Measurements from ENCODE around the gene KNG1.

The KNG1 gene

GRCh38 chr3:186772281-186772694 is 55.1 kb downstream of the KNG1 start:
- in situ Hi-C loops (cut with MboI; ENCODE audit: low sequenced_read_pairs): no loop called here

DNA sequence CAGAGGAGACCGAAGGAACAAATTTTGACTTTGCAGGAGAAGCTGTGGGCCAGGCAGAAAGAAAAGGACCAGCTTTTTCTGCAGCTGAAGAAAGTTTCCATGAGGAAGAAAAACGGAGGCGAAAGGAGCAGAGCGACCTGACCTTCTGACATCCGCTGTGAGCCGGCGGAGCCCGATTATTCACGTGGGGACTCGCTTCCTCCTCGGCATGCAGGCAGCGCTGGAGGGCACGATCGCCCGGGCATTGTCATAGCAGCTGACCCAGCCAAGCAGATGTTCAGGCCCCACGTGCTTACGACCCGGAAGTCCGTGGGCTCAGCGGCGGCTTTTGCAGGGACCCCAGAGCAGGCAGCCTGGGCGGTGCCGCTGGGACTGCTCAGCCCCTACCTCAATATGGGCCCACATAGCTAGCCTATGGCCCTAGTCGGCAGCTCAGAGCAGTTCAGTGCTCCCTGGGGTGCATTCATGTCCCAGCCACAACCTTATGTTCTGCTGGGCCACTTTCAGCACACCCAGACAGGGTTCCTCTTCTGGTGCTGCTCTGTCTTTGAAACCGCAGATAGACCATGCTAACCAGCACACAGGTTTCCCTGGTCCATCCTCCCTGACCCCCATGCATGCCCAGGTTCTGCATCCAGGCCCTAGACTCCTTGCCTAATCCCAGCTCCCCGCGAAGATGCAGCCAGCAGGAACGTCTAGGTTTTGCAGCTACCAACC is 55.7 kb downstream of the KNG1 start:
- in situ Hi-C loops (cut with MboI; ENCODE audit: low sequenced_read_pairs): no loop called here

- in situ Hi-C loops (cut with MboI; ENCODE audit: low sequenced_read_pairs): no loop called here
Measured at GRCh38 chr3:186775999-186776398, 58.8 kb downstream of the KNG1 start.

GRCh38 chr3:186779204-186779603 is 62.0 kb downstream of the KNG1 start:
- in situ Hi-C loops (cut with MboI; ENCODE audit: low sequenced_read_pairs): no loop called here

DNA sequence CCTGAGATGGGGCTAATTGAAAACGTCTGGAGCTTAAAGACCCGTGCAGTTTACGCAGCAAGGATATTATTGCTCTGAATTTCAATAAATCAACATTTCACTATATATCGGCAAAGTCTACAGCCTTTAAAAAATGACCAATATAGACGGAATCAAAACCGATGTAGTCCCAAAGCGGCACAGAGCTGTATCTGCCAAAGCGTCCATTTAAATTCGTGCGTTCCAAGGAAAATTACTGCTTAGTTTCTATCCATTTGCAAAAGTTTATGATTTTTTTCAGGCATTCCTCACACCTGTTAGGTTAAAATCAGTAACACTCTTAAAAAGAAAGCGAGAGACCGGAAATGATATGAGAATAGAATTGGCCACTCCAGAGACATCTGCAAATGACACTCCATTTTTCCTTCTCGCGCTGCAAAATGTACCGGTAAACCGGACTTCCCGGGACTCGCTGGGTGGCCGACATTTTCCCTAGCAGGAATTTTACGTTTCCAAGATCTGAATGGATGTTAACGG is 65.4 kb downstream of the KNG1 start:
- in situ Hi-C loops (cut with MboI; ENCODE audit: low sequenced_read_pairs): no loop called here

DNA sequence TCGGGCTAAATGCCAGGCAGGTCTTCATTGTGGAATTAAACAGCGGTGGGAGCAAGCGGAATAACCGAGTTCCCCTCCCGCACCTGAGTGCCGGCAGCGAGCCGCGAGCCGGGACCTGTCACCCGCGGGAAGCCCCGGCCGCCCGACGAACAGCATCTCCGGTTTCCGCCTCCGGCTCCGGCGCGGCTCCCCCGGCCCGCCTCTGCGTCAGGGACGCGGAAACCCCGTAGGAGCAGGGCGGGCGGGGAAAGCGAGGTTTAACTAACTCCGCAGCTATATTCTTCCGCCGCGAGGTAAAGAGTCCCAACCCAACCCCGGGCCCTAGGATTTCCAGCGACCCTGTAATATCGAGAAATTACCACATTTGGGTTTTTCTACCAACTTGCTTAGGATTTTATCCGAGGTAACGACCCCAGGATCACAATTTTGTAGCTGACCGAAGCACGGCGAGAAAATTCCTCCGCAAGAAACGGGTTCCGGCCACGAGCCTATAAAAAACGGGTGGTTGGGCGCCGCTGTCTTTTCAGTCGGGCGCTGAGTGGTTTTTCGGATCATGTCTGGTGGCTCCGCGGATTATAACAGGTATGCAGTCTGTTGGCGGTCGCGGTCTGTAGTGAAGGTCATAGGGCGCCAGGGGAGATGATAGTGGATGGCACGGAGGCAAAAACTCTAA is 66.0 kb downstream of the KNG1 start, which contains the start of gene EIF4A2:
Gene EIF4A2 (plus strand): TSS at position 520 of the 673 bp plus-strand sequence. CDS start 34 bp downstream, at position 554.
- in situ Hi-C loops (cut with MboI; ENCODE audit: low sequenced_read_pairs): no loop called here

GRCh38 chr3:186783731-186784515 is 66.8 kb downstream of the KNG1 start:
- in situ Hi-C loops (cut with MboI; ENCODE audit: low sequenced_read_pairs): no loop called here

GRCh38 chr3:186784820-186785494 is 67.8 kb downstream of the KNG1 start:
- in situ Hi-C loops (cut with MboI; ENCODE audit: low sequenced_read_pairs): no loop called here

- in situ Hi-C loops (cut with MboI; ENCODE audit: low sequenced_read_pairs): no loop called here
Measured at GRCh38 chr3:186785495-186786018, 68.4 kb downstream of the KNG1 start.

DNA sequence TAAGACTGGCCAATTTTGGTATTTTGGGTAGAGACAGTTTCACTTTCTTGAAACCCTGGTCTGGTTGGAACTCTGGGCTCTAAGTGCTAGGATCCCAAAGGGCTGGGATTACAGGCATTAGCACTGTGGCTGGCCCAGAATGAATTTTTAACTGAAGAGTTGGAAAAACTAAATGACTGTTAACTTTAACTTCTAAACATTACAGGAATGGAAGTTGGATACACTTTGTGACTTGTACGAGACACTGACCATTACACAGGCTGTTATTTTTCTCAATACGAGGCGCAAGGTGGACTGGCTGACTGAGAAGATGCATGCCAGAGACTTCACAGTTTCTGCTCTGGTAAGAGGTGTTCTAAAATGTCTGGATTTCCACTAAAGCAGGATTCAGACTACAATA is 69.8 kb downstream of the KNG1 start:
- in situ Hi-C loops (cut with MboI; ENCODE audit: low sequenced_read_pairs): no loop called here

GRCh38 chr3:186787642-186788481 is 70.7 kb downstream of the KNG1 start:
- in situ Hi-C loops (cut with MboI; ENCODE audit: low sequenced_read_pairs): no loop called here

GRCh38 chr3:186788482-186789370 is 71.6 kb downstream of the KNG1 start:
- in situ Hi-C loops (cut with MboI; ENCODE audit: low sequenced_read_pairs): no loop called here

GRCh38 chr3:186789554-186790260 is 72.5 kb downstream of the KNG1 start:
- in situ Hi-C loops (cut with MboI; ENCODE audit: low sequenced_read_pairs): no loop called here

DNA sequence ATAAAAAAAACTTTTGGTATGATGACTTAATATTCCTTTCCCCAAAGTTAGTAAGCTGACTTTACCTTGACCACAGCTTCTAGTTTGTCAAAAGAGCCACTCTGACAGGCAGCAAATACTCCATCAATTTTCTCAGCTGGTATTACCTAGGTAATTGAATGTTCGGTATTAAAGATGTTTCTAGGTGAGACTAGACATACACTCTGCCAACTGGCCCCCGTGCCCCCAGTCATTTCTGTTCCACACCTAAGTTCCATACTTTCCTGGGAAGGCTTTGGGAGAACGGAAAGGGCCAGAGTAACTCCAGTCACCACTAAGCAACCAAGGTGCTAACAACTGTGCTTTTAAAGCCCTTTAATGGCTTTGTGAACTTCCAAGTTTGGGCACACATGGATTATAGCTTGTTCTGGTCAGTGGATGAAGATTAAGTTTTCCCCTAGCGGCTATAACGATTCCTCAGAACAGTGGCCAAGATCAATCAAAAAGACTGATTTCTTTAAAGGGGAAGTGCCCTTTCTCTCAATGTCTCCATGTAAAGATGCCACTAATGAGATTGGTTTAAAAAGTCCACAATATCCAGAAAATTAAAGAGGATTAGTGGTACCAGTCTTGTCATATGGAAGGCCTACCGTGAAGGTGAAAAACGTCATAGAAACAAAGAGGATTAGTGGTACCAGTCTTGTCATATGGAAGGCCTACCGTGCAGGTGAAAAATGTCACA is 73.3 kb downstream of the KNG1 start:
- in situ Hi-C loops (cut with MboI; ENCODE audit: low sequenced_read_pairs): no loop called here
